ENCODE results near the gene TMPRSS6. TPM values are rescaled to one million over a fixed set of nuclear protein-coding genes. Genes with fewer than 3 reads are reported as not detected.

TMPRSS6 gene
- polyA plus RNA-seq, 3 donors: 0.24 to 0.53 (median 0.44) TPM

Other genes with a start within 250 kb of the TMPRSS6 start
- gene NCF4, start 248.7 kb downstream of the TMPRSS6 start, polyA plus RNA-seq (ENCODE audit: insufficient read length in 3 of 3): 1 to 10 TPM; 1.8 to 2.8 (median 2.5) TPM
- 1 to 10 TPM; 2.4 to 3.7 (median 3.4) TPM for gene CSF2RB, start 196.1 kb downstream of the TMPRSS6 start, polyA plus RNA-seq (ENCODE audit: insufficient read length in 3 of 3)
- 10 to 100 TPM; 56.6 to 74.2 (median 62.0) TPM for gene TST, start 90.3 kb downstream of the TMPRSS6 start, polyA plus RNA-seq (ENCODE audit: insufficient read length in 3 of 3)
- 10 to 100 TPM; 69.7 to 83.9 (median 76.8) TPM for gene MPST, start 90.0 kb downstream of the TMPRSS6 start, polyA plus RNA-seq (ENCODE audit: insufficient read length in 3 of 3)
- gene KCTD17, start 58.0 kb downstream of the TMPRSS6 start, polyA plus RNA-seq (ENCODE audit: insufficient read length in 3 of 3): 10 to 100 TPM; 26.0 to 34.5 (median 32.8) TPM
- 1 to 10 TPM in 2 of 3 donors, under 1 TPM in 1; 0.81 to 1.4 (median 1.4) TPM for gene IL2RB, start 40.2 kb upstream of the TMPRSS6 start, polyA plus RNA-seq (ENCODE audit: insufficient read length in 3 of 3)
- 10 to 100 TPM; 32.3 to 38.8 (median 34.5) TPM for gene C1QTNF6, start 78.5 kb upstream of the TMPRSS6 start, polyA plus RNA-seq (ENCODE audit: insufficient read length in 3 of 3)
- gene SSTR3, start 102.8 kb upstream of the TMPRSS6 start, polyA plus RNA-seq (ENCODE audit: insufficient read length in 3 of 3): 1 to 10 TPM; 1.1 to 1.2 (median 1.2) TPM
- 1 to 10 TPM; 5.5 to 7.5 (median 6.3) TPM for gene RAC2, start 134.6 kb upstream of the TMPRSS6 start, polyA plus RNA-seq (ENCODE audit: insufficient read length in 3 of 3)
- 1 to 10 TPM; 3.6 to 4.7 (median 4.5) TPM for gene CYTH4, start 172.8 kb upstream of the TMPRSS6 start, polyA plus RNA-seq (ENCODE audit: insufficient read length in 3 of 3)